ENCODE measurements around the gene YWHAE. TPM values are rescaled to one million over a fixed set of nuclear protein-coding genes. Genes with fewer than 3 reads are reported as not detected.
"Not testable (repeated sequence)": the region's sequence is repeated elsewhere in the genome, so short reads cannot be mapped to it uniquely, and the experiment has no call there.

Gene YWHAE
- total and polyA plus RNA-seq, 9 of the 15 experiments (the other 6 are each of a cell fraction or from before 2014, with no cell fraction given): 184 to 727 (median 448) TPM

GRCh38 chr17:1420163-1420562 is 20.1 kb upstream of the YWHAE start:
- CTCF ChIA-PET (ENCODE audit: low intra/inter-chr PET ratio): no interaction called here
- TF ChIP-seq L3MBTL2 (IDR thresholded peaks at IDR 0.05) (no peak), ZNF318 (IDR thresholded peaks at IDR 0.05; ENCODE audit: borderline replicate concordance in 1 of 2, low read depth in 1 of 2) (no peak), CHCHD3 (CRISPR knock-in tag; IDR thresholded peaks at IDR 0.05) (no peak), NFIX (CRISPR knock-in tag; IDR thresholded peaks at IDR 0.05; ENCODE audit: low read depth) (no peak)
- ATAC-seq (no peak), FAIRE-seq (no peak), DNase-seq (ENCODE audit: extremely low read depth in 1 of 4, low spot score in 3 of 4) (no peak)
- WGBS (ENCODE audit: insufficient coverage, low coverage, missing lambda C conversion rate): 90% methylated on average over 7 of the region's 11 CpGs
- no peak overlapping the region for H3K4me2 ChIP-seq (ENCODE audit: insufficient read depth, low read length)
- no peaks in the 10 kb centered on the region for H3K4me1 ChIP-seq (replicated peaks in 1 of 2; ENCODE audit: control insufficient read depth in 2 of 2, insufficient read depth in 2 of 2, low read length in 2 of 2)
- no peak overlapping the region for H3K4me3 ChIP-seq
- H3K27ac ChIP-seq (ENCODE audit: extremely low read depth, low read depth, low read length): no peak overlapping the region
- intact Hi-C loops (cut with micrococcal nuclease) (no loop called here), in situ Hi-C loops (cut with MboI) (no loop called here)
- H2AFZ ChIP-seq (ENCODE audit: low read depth, low read length): no peak overlapping the region
- no peaks in the 10 kb centered on the region; the same call in 1 of the 3 replicates for H3K79me2 ChIP-seq (ENCODE audit: control insufficient read depth, insufficient read depth, low read length)
- no peaks in the 10 kb centered on the region; the same call in none of the 2 replicates for H4K20me1 ChIP-seq (replicated peaks; ENCODE audit: control insufficient read depth, insufficient read depth, low read length)
- H3K9me1 ChIP-seq (ENCODE audit: control insufficient read depth, insufficient read depth, low read length): no peaks in the 10 kb centered on the region
- no peak overlapping the region for H3K9ac ChIP-seq (ENCODE audit: insufficient read depth in 1 of 2, low read depth in 2 of 2, low read length in 2 of 2)
- H3K9me3 ChIP-seq (replicated peaks; ENCODE audit: control insufficient read depth, insufficient read depth, low read depth, low read length): no peaks in the 10 kb centered on the region
- no peaks in the 10 kb centered on the region for H3K27me3 ChIP-seq (ENCODE audit: control insufficient read depth in 2 of 2, insufficient read depth in 2 of 2, low read length in 2 of 2)
- no TSS peak for BruUV-seq (replicated peaks)
- peaks cover 32% of the 10 kb centered on the region; the same call in 2 of the 3 replicates for H3K36me3 ChIP-seq (ENCODE audit: control insufficient read depth, insufficient read depth, low read length)
- POLR2A ChIA-PET: interaction anchor here (0.5 kb wide), 1 partner anchor 69 kb away, joined by 3 read pairs; no protein-coding TSS in a partner anchor

- H3K9me3 ChIP-seq (replicated peaks; ENCODE audit: control insufficient read depth, insufficient read depth, low read depth, low read length); in situ Hi-C loops (cut with MboI); ATAC-seq; DNase-seq (ENCODE audit: extremely low read depth in 1 of 4, low spot score in 3 of 4); H3K9ac ChIP-seq (ENCODE audit: insufficient read depth in 1 of 2, low read depth in 2 of 2, low read length in 2 of 2); H3K4me1 ChIP-seq (replicated peaks in 1 of 2; ENCODE audit: control insufficient read depth in 2 of 2, insufficient read depth in 2 of 2, low read length in 2 of 2); H3K27ac ChIP-seq (ENCODE audit: extremely low read depth, low read depth, low read length); H3K4me2 ChIP-seq (ENCODE audit: insufficient read depth, low read length); FAIRE-seq; CTCF ChIA-PET (ENCODE audit: low intra/inter-chr PET ratio); H3K9me1 ChIP-seq (ENCODE audit: control insufficient read depth, insufficient read depth, low read length); H3K79me2 ChIP-seq (ENCODE audit: control insufficient read depth, insufficient read depth, low read length); H4K20me1 ChIP-seq (replicated peaks; ENCODE audit: control insufficient read depth, insufficient read depth, low read length); H2AFZ ChIP-seq (ENCODE audit: low read depth, low read length); BruUV-seq (replicated peaks); intact Hi-C loops (cut with micrococcal nuclease); H3K4me3 ChIP-seq; H3K27me3 ChIP-seq (ENCODE audit: control insufficient read depth in 2 of 2, insufficient read depth in 2 of 2, low read length in 2 of 2): not testable (repeated sequence)
- peaks cover 25% of the 10 kb centered on the region; the same call in 2 of the 3 replicates for H3K36me3 ChIP-seq (ENCODE audit: control insufficient read depth, insufficient read depth, low read length)
- POLR2A ChIA-PET: interaction anchor here (0.7 to 1.1 kb wide), 2 partner anchors 32 to 35 kb away, joined by 3 read pairs; no protein-coding TSS in a partner anchor
- WGBS (ENCODE audit: insufficient coverage, low coverage, missing lambda C conversion rate): 85% methylated on average over 9 of the region's 10 CpGs
Measured at GRCh38 chr17:1418476-1418875, 18.5 kb upstream of the YWHAE start.

Data from K562 (cell line).